ENCODE results near the gene FIGNL2. TPM values are rescaled to one million over a fixed set of nuclear protein-coding genes. Genes with fewer than 3 reads are reported as not detected.

Gene FIGNL2
- total RNA-seq, 1 experiment from 2014 or later = not detected

DNA sequence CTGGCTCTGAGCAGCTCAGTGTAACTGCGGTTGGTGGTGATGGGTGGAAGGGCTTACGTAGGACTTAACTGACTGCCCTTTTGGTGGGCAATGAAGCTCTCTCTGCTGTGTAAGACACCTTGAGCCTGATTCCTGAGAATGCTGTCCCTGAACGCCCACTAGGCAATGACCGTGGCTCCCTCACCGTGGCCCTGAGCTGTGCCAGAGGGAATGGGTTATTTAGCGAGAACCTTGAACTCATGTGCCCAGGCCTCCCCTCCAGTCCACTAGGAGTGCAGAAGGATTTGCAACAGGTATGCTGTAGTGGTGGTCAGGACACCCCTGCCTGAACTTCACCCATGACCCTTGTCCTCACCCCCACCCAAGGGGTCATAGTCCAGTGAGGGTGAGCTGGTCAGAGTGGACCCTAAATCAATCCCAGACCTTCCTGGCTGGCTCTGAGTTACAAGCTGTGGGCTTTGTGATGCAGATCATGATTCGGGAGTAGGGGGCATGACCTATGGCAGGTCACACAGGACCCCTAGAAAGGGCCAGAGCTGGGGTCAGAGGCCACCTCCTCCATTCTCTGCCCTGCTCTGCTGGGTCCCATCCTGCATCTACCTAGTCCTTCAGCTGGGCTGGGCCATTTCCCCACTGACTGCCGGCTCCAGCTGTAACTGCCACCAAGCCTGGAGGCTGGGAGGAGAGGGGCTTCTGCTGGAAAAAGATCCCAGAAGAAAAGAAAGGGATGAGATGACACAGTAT is 24.9 kb upstream of the FIGNL2 start:
- no peaks in the 10 kb centered on the region for H3K9me3 Mint-ChIP-seq (ENCODE audit: unreplicated experiment)
- H3K4me1 Mint-ChIP-seq (ENCODE audit: insufficient read depth, unreplicated experiment) = no peaks in the 10 kb centered on the region
- CTCF ChIA-PET = interaction anchor here (0.5 to 5.7 kb wide), 8 partner anchors 9 to 860 kb away, joined by 3 to 47 read pairs (median 5); no protein-coding TSS in a partner anchor

GRCh38 chr12:51872689-51872981 is 24.1 kb upstream of the FIGNL2 start:
- ChIA-PET POLR2A (no interaction called here), CTCF (interaction anchor here (0.8 to 5.7 kb wide), 3 partner anchors 8 to 452 kb away, joined by 4 to 47 read pairs (median 6); no protein-coding TSS in a partner anchor)
- intact Hi-C loops (cut with micrococcal nuclease) = no loop called here
- TF ChIP-seq, protein P1, sequence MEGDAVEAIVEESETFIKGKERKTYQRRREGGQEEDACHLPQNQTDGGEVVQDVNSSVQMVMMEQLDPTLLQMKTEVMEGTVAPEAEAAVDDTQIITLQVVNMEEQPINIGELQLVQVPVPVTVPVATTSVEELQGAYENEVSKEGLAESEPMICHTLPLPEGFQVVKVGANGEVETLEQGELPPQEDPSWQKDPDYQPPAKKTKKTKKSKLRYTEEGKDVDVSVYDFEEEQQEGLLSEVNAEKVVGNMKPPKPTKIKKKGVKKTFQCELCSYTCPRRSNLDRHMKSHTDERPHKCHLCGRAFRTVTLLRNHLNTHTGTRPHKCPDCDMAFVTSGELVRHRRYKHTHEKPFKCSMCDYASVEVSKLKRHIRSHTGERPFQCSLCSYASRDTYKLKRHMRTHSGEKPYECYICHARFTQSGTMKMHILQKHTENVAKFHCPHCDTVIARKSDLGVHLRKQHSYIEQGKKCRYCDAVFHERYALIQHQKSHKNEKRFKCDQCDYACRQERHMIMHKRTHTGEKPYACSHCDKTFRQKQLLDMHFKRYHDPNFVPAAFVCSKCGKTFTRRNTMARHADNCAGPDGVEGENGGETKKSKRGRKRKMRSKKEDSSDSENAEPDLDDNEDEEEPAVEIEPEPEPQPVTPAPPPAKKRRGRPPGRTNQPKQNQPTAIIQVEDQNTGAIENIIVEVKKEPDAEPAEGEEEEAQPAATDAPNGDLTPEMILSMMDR (IDR thresholded peaks at IDR 0.05; ENCODE audit: unreplicated experiment) = no peak
- H3K4me3 Mint-ChIP-seq (ENCODE audit: unreplicated experiment) = no peak overlapping the region
- H3K27me3 Mint-ChIP-seq (ENCODE audit: insufficient read depth, unreplicated experiment) = no peaks in the 10 kb centered on the region
- H3K4me1 Mint-ChIP-seq (ENCODE audit: insufficient read depth, unreplicated experiment) = no peaks in the 10 kb centered on the region
- H3K9me3 Mint-ChIP-seq (ENCODE audit: unreplicated experiment) = no peaks in the 10 kb centered on the region
- no peaks in the 10 kb centered on the region for H3K36me3 Mint-ChIP-seq (ENCODE audit: insufficient read depth, unreplicated experiment)
- no peak for DNase-seq (ENCODE audit: unreplicated experiment)
- H3K27ac Mint-ChIP-seq (ENCODE audit: low read depth, unreplicated experiment) = no peak overlapping the region
- BruUV-seq (replicated peaks) = no TSS peak

More for the DNA sequence above, 24.9 kb upstream of the FIGNL2 start:
- Mint-ChIP-seq H3K27me3 (ENCODE audit: insufficient read depth, unreplicated experiment) (no peaks in the 10 kb centered on the region), H3K36me3 (ENCODE audit: insufficient read depth, unreplicated experiment) (no peaks in the 10 kb centered on the region), H3K27ac (ENCODE audit: low read depth, unreplicated experiment) (no peak overlapping the region), H3K4me3 (ENCODE audit: unreplicated experiment) (no peak overlapping the region)
- DNase-seq (ENCODE audit: unreplicated experiment) = no peak
- TF ChIP-seq, protein P1 (IDR thresholded peaks at IDR 0.05; ENCODE audit: unreplicated experiment) = no peak
- BruUV-seq (replicated peaks) = no TSS peak
- POLR2A ChIA-PET = no interaction called here
- intact Hi-C loops (cut with micrococcal nuclease) = no loop called here

DNA sequence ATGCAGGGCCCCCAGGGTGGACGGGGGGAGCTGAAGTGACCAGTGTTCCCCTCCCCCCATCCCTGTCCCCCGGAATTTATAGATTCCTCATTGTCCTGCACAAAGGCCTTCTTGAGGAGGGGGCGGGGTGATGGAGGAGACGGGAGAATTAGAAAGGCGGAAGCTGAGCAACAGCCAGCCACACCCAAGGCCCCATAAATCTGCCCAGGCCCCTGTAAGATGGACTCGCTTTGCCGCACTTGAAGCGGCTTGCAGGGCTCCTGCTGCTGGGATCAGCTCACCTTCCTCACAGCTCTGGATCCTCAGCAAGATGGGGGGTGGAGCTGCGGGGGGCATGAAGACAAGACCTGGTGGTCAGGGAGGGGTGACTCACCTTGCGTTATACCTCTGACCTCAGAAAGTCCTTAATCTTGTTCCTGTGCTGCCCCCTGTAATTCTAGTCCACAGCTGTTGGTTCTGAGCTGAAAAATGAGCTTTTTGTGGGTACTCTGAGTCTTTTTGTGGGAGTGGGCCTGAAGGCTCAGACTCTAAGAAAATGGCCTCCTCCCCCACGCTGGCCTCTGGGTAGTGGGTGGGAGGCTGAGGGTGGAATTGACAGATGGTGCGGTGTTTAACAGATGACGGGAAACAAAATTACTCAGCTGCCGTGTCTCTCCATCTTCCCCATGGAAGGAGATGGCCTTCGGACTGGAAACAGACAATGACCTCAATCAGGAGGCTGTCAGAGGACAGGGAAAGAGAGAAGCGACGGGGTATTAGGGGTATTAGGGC is 23.6 kb upstream of the FIGNL2 start:
- intact Hi-C loops (cut with micrococcal nuclease) = no loop called here
- CTCF ChIA-PET = interaction anchor here (0.6 to 5.7 kb wide), 4 partner anchors 8 to 451 kb away, joined by 3 to 47 read pairs (median 5); no protein-coding TSS in a partner anchor
- no peak for DNase-seq (ENCODE audit: unreplicated experiment)
- Mint-ChIP-seq H3K36me3 (ENCODE audit: insufficient read depth, unreplicated experiment) (no peaks in the 10 kb centered on the region), H3K4me1 (ENCODE audit: insufficient read depth, unreplicated experiment) (no peaks in the 10 kb centered on the region), H3K4me3 (ENCODE audit: unreplicated experiment) (no peak overlapping the region), H3K27me3 (ENCODE audit: insufficient read depth, unreplicated experiment) (no peaks in the 10 kb centered on the region), H3K9me3 (ENCODE audit: unreplicated experiment) (no peaks in the 10 kb centered on the region), H3K27ac (ENCODE audit: low read depth, unreplicated experiment) (no peak overlapping the region)
- POLR2A ChIA-PET = no interaction called here
- BruUV-seq (replicated peaks) = no TSS peak
- TF ChIP-seq, protein P1 (IDR thresholded peaks at IDR 0.05; ENCODE audit: unreplicated experiment) = no peak

DNA sequence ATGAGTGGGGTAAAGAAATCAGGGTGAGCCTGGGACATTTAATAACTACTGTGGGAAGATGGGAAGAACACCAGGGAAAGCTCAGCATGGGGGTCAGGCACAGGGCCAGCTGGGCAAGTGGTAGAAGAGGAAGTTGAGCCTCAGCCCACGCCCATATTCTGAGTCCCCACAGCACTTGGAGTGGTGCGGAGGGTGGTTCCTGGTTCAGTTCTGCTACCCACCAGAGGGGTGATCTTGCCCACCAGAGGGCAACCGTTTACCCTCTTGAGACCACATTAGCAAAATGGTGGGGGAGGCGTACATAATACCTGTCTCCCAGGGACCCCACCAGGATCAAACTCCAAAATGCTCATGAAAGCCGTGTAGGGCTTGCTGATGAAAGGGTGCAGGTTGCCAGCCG is 22.6 kb upstream of the FIGNL2 start:
- no peaks in the 10 kb centered on the region for H3K36me3 Mint-ChIP-seq (ENCODE audit: insufficient read depth, unreplicated experiment)
- CTCF ChIA-PET = interaction anchor here (0.6 to 1.1 kb wide), 2 partner anchors 43 to 247 kb away, joined by 3 read pairs; no protein-coding TSS in a partner anchor
- H3K27me3 Mint-ChIP-seq (ENCODE audit: insufficient read depth, unreplicated experiment) = no peaks in the 10 kb centered on the region
- no TSS peak for BruUV-seq (replicated peaks)
- H3K27ac Mint-ChIP-seq (ENCODE audit: low read depth, unreplicated experiment) = no peak overlapping the region
- POLR2A ChIA-PET = interaction anchor here (1.1 kb wide), 1 partner anchor 13 kb away, joined by 3 read pairs; no protein-coding TSS in a partner anchor
- intact Hi-C loops (cut with micrococcal nuclease) = no loop called here
- H3K9me3 Mint-ChIP-seq (ENCODE audit: unreplicated experiment) = no peaks in the 10 kb centered on the region
- H3K4me3 Mint-ChIP-seq (ENCODE audit: unreplicated experiment) = no peak overlapping the region
- TF ChIP-seq, protein P1 (IDR thresholded peaks at IDR 0.05; ENCODE audit: unreplicated experiment) = no peak
- H3K4me1 Mint-ChIP-seq (ENCODE audit: insufficient read depth, unreplicated experiment) = no peaks in the 10 kb centered on the region
- no peak for DNase-seq (ENCODE audit: unreplicated experiment)

Data from MCF 10A (cell line).